Spinal cord (tissue), 10 donors: Measurements from ENCODE around the gene SLC39A9. TPM values are rescaled to one million over a fixed set of nuclear protein-coding genes. Genes with fewer than 3 reads are reported as not detected.
"Not testable (repeated sequence)": the region's sequence is repeated elsewhere in the genome, so short reads cannot be mapped to it uniquely, and the experiment has no call there.

Source experiments
- DNase-seq, 6 donors: peaks; one replicate each; pipeline versions ENCODE4 v3.0.0 to v3.0.0-alpha.2; 2013 to 2015; ENCODE audit warnings: low spot score in 6 of 6, low read depth in 4 of 6
- H3K27ac ChIP-seq: one replicate; pipeline ENCODE4 v1.5.1; 2013; ENCODE audit warnings: low read depth, low read length, control low read depth
- H3K27me3 ChIP-seq: one replicate; pipeline ENCODE4 v1.6.1; 2013; ENCODE audit warnings: low read length; ENCODE audit not compliant: control insufficient read depth, insufficient read depth
- H3K36me3 ChIP-seq: one replicate; pipeline ENCODE4 v1.6.1; 2013; ENCODE audit warnings: low read length; ENCODE audit not compliant: control insufficient read depth, insufficient read depth
- H3K4me1 ChIP-seq: one replicate; pipeline ENCODE4 v1.6.1; 2013; ENCODE audit warnings: low read length; ENCODE audit not compliant: control insufficient read depth, insufficient read depth
- H3K4me3 ChIP-seq: one replicate; pipeline ENCODE4 v1.5.1; 2013; ENCODE audit warnings: low read depth, low read length, control low read depth
- H3K9me3 ChIP-seq: one replicate; pipeline ENCODE4 v1.6.1; 2013; ENCODE audit warnings: low read length; ENCODE audit not compliant: control insufficient read depth, insufficient read depth
- WGBS: methylation state at CpG from one replicate; pipeline ENCODE4 v1.1.5; 2013; ENCODE audit warnings: missing lambda C conversion rate; ENCODE audit not compliant: insufficient coverage; 5-methylcytosine and 5-hydroxymethylcytosine counted together
- polyA plus RNA-seq, 2 donors: library from polyadenylated mRNA; unstranded; fragments of 120-200 nt; gene quantifications; one replicate each; pipeline ENCODE4 v1.2.1, GENCODE V29; 2013; ENCODE audit not compliant: insufficient read length in 2 of 2
- total RNA-seq, 2 donors: library from RNA; depleted of rRNA in 1 of 2; stranded (reverse); fragments of 120-200 nt in 1 of 2; fragments of >200 nt in 1 of 2; gene quantifications; one replicate each; pipeline versions ENCODE4 v1.2.3 to v1.2.4, GENCODE V29; 2013 to 2014
- donor health status: healthy.

SLC39A9 gene
- total and polyA plus RNA-seq, 4 donors, result 54.4 to 137 (median 82.6) TPM

GRCh38 chr14:69478055-69478454 lies 79.6 kb downstream of the SLC39A9 start:
- peaks cover 13% of the 10 kb centered on the region for H3K27me3 ChIP-seq
- H3K4me1 ChIP-seq, DNase-seq, H3K27ac ChIP-seq, H3K4me3 ChIP-seq, H3K9me3 ChIP-seq, H3K36me3 ChIP-seq: not testable (repeated sequence)
- 50% methylated on average over 1 of the region's 2 CpGs for WGBS

- Histone ChIP-seq H3K27ac (no peak overlapping the region), H3K27me3 (peaks cover 28% of the 10 kb centered on the region), H3K4me3 (no peak overlapping the region), H3K4me1 (peaks cover 10% of the 10 kb centered on the region), H3K36me3 (no peaks in the 10 kb centered on the region), H3K9me3 (no peaks in the 10 kb centered on the region)
- WGBS, result 100% methylated on average over 3 of the region's 5 CpGs
- no peak for DNase-seq
Measured at GRCh38 chr14:69479696-69480095, 81.2 kb downstream of the SLC39A9 start.

GRCh38 chr14:69480136-69480535 lies 81.6 kb downstream of the SLC39A9 start:
- no peaks in the 10 kb centered on the region for H3K36me3 ChIP-seq
- H3K9me3 ChIP-seq, result no peaks in the 10 kb centered on the region
- DNase-seq, result no peak
- H3K27me3 ChIP-seq, result peaks cover 32% of the 10 kb centered on the region
- peaks cover 15% of the 10 kb centered on the region for H3K4me1 ChIP-seq
- H3K4me3 ChIP-seq, result no peak overlapping the region
- H3K27ac ChIP-seq, result no peak overlapping the region
- WGBS, result 81% methylated on average over 5 of the region's 5 CpGs

- Histone ChIP-seq H3K27ac (no peak overlapping the region), H3K4me3 (no peak overlapping the region), H3K4me1 (peaks cover 15% of the 10 kb centered on the region), H3K9me3 (no peaks in the 10 kb centered on the region), H3K36me3 (no peaks in the 10 kb centered on the region), H3K27me3 (peaks cover 47% of the 10 kb centered on the region)
- WGBS, result 88% methylated on average over 2 of the region's 5 CpGs
- DNase-seq, result peak in 1 of 6 donors; percentile 18
Measured at GRCh38 chr14:69481815-69482568, 83.5 kb downstream of the SLC39A9 start.

- Histone ChIP-seq H3K27me3 (peaks cover 47% of the 10 kb centered on the region), H3K4me3 (peak overlapping the region; percentile 29), H3K9me3 (no peaks in the 10 kb centered on the region), H3K4me1 (peaks cover 15% of the 10 kb centered on the region), H3K36me3 (no peaks in the 10 kb centered on the region), H3K27ac (no peak overlapping the region)
- DNase-seq, result peak in 2 of 6 donors; percentile 51 to 78
- under 1% methylated on average over 54 of the region's 54 CpGs for WGBS
Measured at GRCh38 chr14:69483765-69484443, 85.4 kb downstream of the SLC39A9 start.

- peaks cover 47% of the 10 kb centered on the region for H3K27me3 ChIP-seq
- DNase-seq, result peak in 1 of 6 donors; percentile 36
- 1% methylated on average over 76 of the region's 86 CpGs for whole genome bisulfite sequencing
- H3K4me1 ChIP-seq, result peaks cover 15% of the 10 kb centered on the region
- H3K9me3 ChIP-seq, result no peaks in the 10 kb centered on the region
- H3K27ac ChIP-seq, result no peak within 1 kb of the TSS
- no peaks in the 10 kb centered on the region for H3K36me3 ChIP-seq
- peak within 1 kb of the TSS; percentile 29 for H3K4me3 ChIP-seq
Measured at GRCh38 chr14:69484444-69485314, 86.2 kb downstream of the SLC39A9 start, which contains the start of gene PLEKHD1. PLEKHD1 (plus strand) TSS chr14:69484728; CDS start chr14:69484966, 238 bp downstream.

GRCh38 chr14:69485315-69485660 lies 86.8 kb downstream of the SLC39A9 start:
- no peak overlapping the region for H3K4me3 ChIP-seq
- H3K4me1 ChIP-seq, result peaks cover 15% of the 10 kb centered on the region
- no CpG with 5 or more reads among the region's 11 CpGs for WGBS
- no peaks in the 10 kb centered on the region for H3K9me3 ChIP-seq
- no peak overlapping the region for H3K27ac ChIP-seq
- H3K27me3 ChIP-seq, result peaks cover 47% of the 10 kb centered on the region
- no peaks in the 10 kb centered on the region for H3K36me3 ChIP-seq
- no peak for DNase-seq

- 73% methylated on average over 6 of the region's 6 CpGs for WGBS
- peaks cover 47% of the 10 kb centered on the region for H3K27me3 ChIP-seq
- DNase-seq, result no peak
Measured at GRCh38 chr14:69485701-69486100, 87.2 kb downstream of the SLC39A9 start.

GRCh38 chr14:69487226-69487625 lies 88.7 kb downstream of the SLC39A9 start:
- WGBS, result 73% methylated on average over 4 of the region's 4 CpGs
- Histone ChIP-seq H3K27me3 (peaks cover 42% of the 10 kb centered on the region), H3K4me3 (no peak overlapping the region), H3K36me3 (no peaks in the 10 kb centered on the region), H3K27ac (no peak overlapping the region), H3K4me1 (peaks cover 15% of the 10 kb centered on the region), H3K9me3 (no peaks in the 10 kb centered on the region)
- DNase-seq, result no peak

More at GRCh38 chr14:69485701-69486100, 87.2 kb downstream of the SLC39A9 start:
- Histone ChIP-seq H3K9me3 (no peaks in the 10 kb centered on the region), H3K27ac (no peak overlapping the region), H3K4me3 (no peak overlapping the region), H3K4me1 (peaks cover 15% of the 10 kb centered on the region), H3K36me3 (no peaks in the 10 kb centered on the region)
